Measurements from ENCODE around the gene TECPR2. TPM values are rescaled to one million over a fixed set of nuclear protein-coding genes. Genes with fewer than 3 reads are reported as not detected.
A peak's percentile ranks its signal among the peaks of the same experiment; 100 is the strongest.

Gene TECPR2
- total and polyA plus RNA-seq, 2 donors from 2014 or later, result 6.0 to 30.2 TPM

DNA sequence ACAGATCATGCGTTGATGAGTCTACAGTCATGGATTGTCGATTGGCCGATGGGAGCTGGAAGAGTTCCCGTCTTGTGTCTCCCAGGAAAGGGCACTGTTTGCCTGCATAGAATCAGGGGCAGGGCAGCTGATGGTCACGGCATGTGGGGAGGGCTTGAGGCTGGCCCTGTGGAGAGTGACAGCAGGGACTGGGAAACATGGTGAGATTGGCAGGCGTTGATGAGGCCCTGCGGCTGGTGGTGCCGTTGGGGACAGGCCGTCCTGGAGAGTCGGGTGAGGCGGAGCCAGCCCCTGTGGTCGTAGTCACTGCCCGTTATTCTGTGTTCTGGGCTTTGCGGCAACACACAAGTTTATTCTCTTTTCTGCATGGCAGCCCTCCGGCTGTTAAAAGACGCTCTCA lies 52.9 kb downstream of the TECPR2 start:
- H3K27ac ChIP-seq (ENCODE audit: low read depth in 2 of 2, low read length in 2 of 2), result no peak overlapping the region
- H3K36me3 ChIP-seq (ENCODE audit: control insufficient read depth in 2 of 3, insufficient read depth in 3 of 3, low read length in 3 of 3), result peaks cover 0 to 12% (median 6%) of the 10 kb centered on the region in 3 donors
- intact Hi-C loops (cut with DNase I), result no loop called here
- H3K4me3 ChIP-seq (ENCODE audit: low read length in 3 of 3), result no peak overlapping the region
- FAIRE-seq (no peak), DNase-seq (no peak)
- no peaks in the 10 kb centered on the region for H3K9me3 ChIP-seq (ENCODE audit: control insufficient read depth in 2 of 3, insufficient read depth in 1 of 3, low read length in 3 of 3)
- no peaks in the 10 kb centered on the region for H3K27me3 ChIP-seq (ENCODE audit: control insufficient read depth, insufficient read depth, low read length)
- TF ChIP-seq, protein P1, sequence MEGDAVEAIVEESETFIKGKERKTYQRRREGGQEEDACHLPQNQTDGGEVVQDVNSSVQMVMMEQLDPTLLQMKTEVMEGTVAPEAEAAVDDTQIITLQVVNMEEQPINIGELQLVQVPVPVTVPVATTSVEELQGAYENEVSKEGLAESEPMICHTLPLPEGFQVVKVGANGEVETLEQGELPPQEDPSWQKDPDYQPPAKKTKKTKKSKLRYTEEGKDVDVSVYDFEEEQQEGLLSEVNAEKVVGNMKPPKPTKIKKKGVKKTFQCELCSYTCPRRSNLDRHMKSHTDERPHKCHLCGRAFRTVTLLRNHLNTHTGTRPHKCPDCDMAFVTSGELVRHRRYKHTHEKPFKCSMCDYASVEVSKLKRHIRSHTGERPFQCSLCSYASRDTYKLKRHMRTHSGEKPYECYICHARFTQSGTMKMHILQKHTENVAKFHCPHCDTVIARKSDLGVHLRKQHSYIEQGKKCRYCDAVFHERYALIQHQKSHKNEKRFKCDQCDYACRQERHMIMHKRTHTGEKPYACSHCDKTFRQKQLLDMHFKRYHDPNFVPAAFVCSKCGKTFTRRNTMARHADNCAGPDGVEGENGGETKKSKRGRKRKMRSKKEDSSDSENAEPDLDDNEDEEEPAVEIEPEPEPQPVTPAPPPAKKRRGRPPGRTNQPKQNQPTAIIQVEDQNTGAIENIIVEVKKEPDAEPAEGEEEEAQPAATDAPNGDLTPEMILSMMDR (IDR thresholded peaks at IDR 0.05; ENCODE audit: borderline replicate concordance, extremely low read depth, insufficient read depth), result no peak
- H3K9ac ChIP-seq (ENCODE audit: low read length in 3 of 3), result no peak overlapping the region
- no peaks in the 10 kb centered on the region for H3K4me1 ChIP-seq (ENCODE audit: control insufficient read depth in 2 of 3, insufficient read depth in 2 of 3, low read depth in 1 of 3, low read length in 3 of 3)

- Histone ChIP-seq H3K9me3 (ENCODE audit: control insufficient read depth in 2 of 3, insufficient read depth in 1 of 3, low read length in 3 of 3) (no peaks in the 10 kb centered on the region), H3K27me3 (ENCODE audit: control insufficient read depth, insufficient read depth, low read length) (no peaks in the 10 kb centered on the region), H3K36me3 (ENCODE audit: control insufficient read depth in 2 of 3, insufficient read depth in 3 of 3, low read length in 3 of 3) (peaks cover 0 to 12% (median 10%) of the 10 kb centered on the region in 3 donors), H3K4me1 (ENCODE audit: control insufficient read depth in 2 of 3, insufficient read depth in 2 of 3, low read depth in 1 of 3, low read length in 3 of 3) (no peaks in the 10 kb centered on the region), H3K4me3 (ENCODE audit: low read length in 3 of 3) (no peak overlapping the region), H3K9ac (ENCODE audit: low read length in 3 of 3) (no peak overlapping the region), H3K27ac (ENCODE audit: low read depth in 2 of 2, low read length in 2 of 2) (no peak overlapping the region)
- no peak for FAIRE-seq
- peak in 2 of 5 donors; percentile 5 to 83 for DNase-seq
- TF ChIP-seq, protein P1 (IDR thresholded peaks at IDR 0.05; ENCODE audit: borderline replicate concordance, extremely low read depth, insufficient read depth), result no peak
- intact Hi-C loops (cut with DNase I), result no loop called here
Measured at GRCh38 chr14:102417001-102417431, 54.3 kb downstream of the TECPR2 start.

DNA sequence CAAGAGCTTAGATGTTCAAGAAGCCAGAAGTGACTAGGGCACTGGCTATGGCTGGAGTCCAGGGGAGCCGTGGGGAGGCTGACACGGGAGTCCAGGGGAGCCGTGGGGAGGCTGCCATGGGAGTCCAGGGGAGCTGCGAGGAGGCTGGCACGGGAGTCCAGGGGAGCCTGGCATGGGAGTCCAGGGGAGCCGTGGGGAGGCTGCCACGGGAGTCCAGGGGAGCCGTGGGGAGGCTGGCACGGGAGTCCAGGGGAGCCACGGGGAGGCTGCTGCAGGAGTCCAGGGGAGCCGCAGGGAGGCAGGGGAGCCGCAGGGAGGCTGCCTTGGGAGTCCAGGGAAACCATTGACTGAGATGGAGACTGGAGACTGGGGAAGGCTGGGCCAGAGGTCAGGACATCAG lies 54.9 kb downstream of the TECPR2 start:
- FAIRE-seq (no peak), DNase-seq (no peak)
- TF ChIP-seq, protein P1 (IDR thresholded peaks at IDR 0.05; ENCODE audit: borderline replicate concordance, extremely low read depth, insufficient read depth), result no peak
- Histone ChIP-seq H3K36me3 (ENCODE audit: control insufficient read depth in 2 of 3, insufficient read depth in 3 of 3, low read length in 3 of 3) (peaks cover 0 to 12% (median 10%) of the 10 kb centered on the region in 3 donors), H3K27ac (ENCODE audit: low read depth in 2 of 2, low read length in 2 of 2) (no peak overlapping the region), H3K27me3 (ENCODE audit: control insufficient read depth, insufficient read depth, low read length) (no peaks in the 10 kb centered on the region), H3K9ac (ENCODE audit: low read length in 3 of 3) (no peak overlapping the region), H3K9me3 (ENCODE audit: control insufficient read depth in 2 of 3, insufficient read depth in 1 of 3, low read length in 3 of 3) (no peaks in the 10 kb centered on the region), H3K4me3 (ENCODE audit: low read length in 3 of 3) (no peak overlapping the region), H3K4me1 (ENCODE audit: control insufficient read depth in 2 of 3, insufficient read depth in 2 of 3, low read depth in 1 of 3, low read length in 3 of 3) (no peaks in the 10 kb centered on the region)
- intact Hi-C loops (cut with DNase I), result no loop called here
